Neuronal stem cell (in vitro differentiated cells): ENCODE measurements around the gene SLC12A6.

Experiments
- DNase-seq: peaks from one replicate; pipeline ENCODE4 v3.0.0-alpha.2; 2013; ENCODE audit warnings: low spot score
- H2AFZ ChIP-seq: one replicate; pipeline ENCODE4 v1.6.1; 2013; ENCODE audit warnings: mild to moderate bottlenecking, low read length, inconsistent platforms
- H2AK5ac ChIP-seq: 2 replicates; pipeline ENCODE4 v1.6.1; 2013; ENCODE audit warnings: low read depth, mild to moderate bottlenecking, inconsistent platforms, low read length, moderate library complexity, mixed read lengths
- H2BK120ac ChIP-seq: 2 replicates; pipeline ENCODE4 v1.6.1; 2013; ENCODE audit warnings: low read depth, mild to moderate bottlenecking, inconsistent platforms, low read length, moderate library complexity, mixed read lengths
- H2BK12ac ChIP-seq: one replicate; pipeline ENCODE4 v1.6.1; 2013; ENCODE audit warnings: low read length, inconsistent platforms
- H2BK15ac ChIP-seq: 2 replicates; pipeline ENCODE4 v1.6.1; 2013; ENCODE audit warnings: mild to moderate bottlenecking, low read length, inconsistent platforms, mixed read lengths
- H2BK5ac ChIP-seq: one replicate; pipeline ENCODE4 v1.6.1; 2013; ENCODE audit warnings: inconsistent platforms, mild to moderate bottlenecking, low read length, moderate library complexity
- H3K14ac ChIP-seq: one replicate; pipeline ENCODE4 v1.6.1; 2013; ENCODE audit warnings: low read length, inconsistent platforms
- H3K18ac ChIP-seq: 2 replicates; pipeline ENCODE4 v1.6.1; 2013; ENCODE audit warnings: low read length, inconsistent platforms
- H3K23ac ChIP-seq: 2 replicates; pipeline ENCODE4 v1.6.1; 2013; ENCODE audit warnings: low read depth, mild to moderate bottlenecking, mixed read lengths, low read length, inconsistent platforms; ENCODE audit not compliant: poor library complexity
- H3K27ac ChIP-seq: replicated peaks from 3 replicates; pipeline ENCODE4 v1.5.1; 2013; ENCODE audit warnings: low read length, inconsistent platforms
- H3K27me3 ChIP-seq, 3 experiments: 2 replicates each; pipeline ENCODE4 v1.6.1; 2013; ENCODE audit warnings: low read length in 3 of 3, mild to moderate bottlenecking in 2 of 3, inconsistent platforms in 1 of 3, low read depth in 1 of 3, mixed read lengths in 1 of 3, moderate library complexity in 1 of 3; ENCODE audit not compliant: control insufficient read depth in 3 of 3, insufficient read depth in 3 of 3
- H3K36me3 ChIP-seq, 2 donors: replicated peaks in 1 of 2; 2 replicates each; pipeline ENCODE4 v1.6.1; 2013; ENCODE audit warnings: low read length in 2 of 2; ENCODE audit not compliant: control insufficient read depth in 2 of 2, insufficient read depth in 2 of 2
- H3K4ac ChIP-seq: 2 replicates; pipeline ENCODE4 v1.6.1; 2013; ENCODE audit warnings: inconsistent platforms, mild to moderate bottlenecking, low read length, moderate library complexity
- H3K4me1 ChIP-seq, 2 donors: 1 replicate in 1 of 2; 2 replicates in 1 of 2; pipeline ENCODE4 v1.6.1; 2013; ENCODE audit warnings: low read length in 2 of 2, low read depth in 1 of 2; ENCODE audit not compliant: control insufficient read depth in 2 of 2, insufficient read depth in 1 of 2
- H3K4me2 ChIP-seq: one replicate; pipeline ENCODE4 v1.6.1; 2013; ENCODE audit warnings: mild to moderate bottlenecking, low read length, inconsistent platforms; ENCODE audit not compliant: insufficient read depth, poor library complexity, severe bottlenecking
- H3K4me3 ChIP-seq, 2 donors: 2 replicates each; pipeline ENCODE4 v1.5.1; 2013; ENCODE audit warnings: low read length in 2 of 2, mild to moderate bottlenecking in 2 of 2, inconsistent platforms in 1 of 2, moderate library complexity in 1 of 2
- H3K79me1 ChIP-seq: one replicate; pipeline ENCODE4 v1.6.1; 2013; ENCODE audit warnings: low read depth, mild to moderate bottlenecking, inconsistent platforms, low read length, moderate library complexity
- H3K9ac ChIP-seq: one replicate; pipeline ENCODE4 v1.6.1; 2013; ENCODE audit warnings: mild to moderate bottlenecking, low read depth, low read length, inconsistent platforms; ENCODE audit not compliant: poor library complexity
- H3K9me3 ChIP-seq, 2 donors: replicated peaks in 1 of 2; 2 replicates each; pipeline versions ENCODE3 to v1.6.1; 2013; ENCODE audit warnings: low read length in 2 of 2, mild to moderate bottlenecking in 2 of 2, inconsistent platforms in 1 of 2, low read depth in 1 of 2, mixed read lengths in 1 of 2, moderate library complexity in 1 of 2; ENCODE audit not compliant: control insufficient read depth in 2 of 2, insufficient read depth in 1 of 2
- H4K8ac ChIP-seq: one replicate; pipeline ENCODE4 v1.6.1; 2013; ENCODE audit warnings: low read depth, mild to moderate bottlenecking, inconsistent platforms, low read length, moderate library complexity
- H4K91ac ChIP-seq: one replicate; pipeline ENCODE4 v1.6.1; 2013; ENCODE audit warnings: low read length, low read depth, mild to moderate bottlenecking, inconsistent platforms; ENCODE audit not compliant: poor library complexity
- WGBS, 2 donors: extraction: QIAGEN DNeasy Blood & Tissue Kit; methylation state at CpG; one replicate each; pipeline ENCODE4 v1.1.7; 2013; ENCODE audit warnings: missing lambda C conversion rate in 2 of 2, mixed read lengths in 1 of 2; ENCODE audit not compliant: insufficient read length in 2 of 2, insufficient replicate concordance in 1 of 2; ENCODE audit errors: extremely low coverage in 2 of 2; 5-methylcytosine and 5-hydroxymethylcytosine counted together

Gene SLC12A6

DNA sequence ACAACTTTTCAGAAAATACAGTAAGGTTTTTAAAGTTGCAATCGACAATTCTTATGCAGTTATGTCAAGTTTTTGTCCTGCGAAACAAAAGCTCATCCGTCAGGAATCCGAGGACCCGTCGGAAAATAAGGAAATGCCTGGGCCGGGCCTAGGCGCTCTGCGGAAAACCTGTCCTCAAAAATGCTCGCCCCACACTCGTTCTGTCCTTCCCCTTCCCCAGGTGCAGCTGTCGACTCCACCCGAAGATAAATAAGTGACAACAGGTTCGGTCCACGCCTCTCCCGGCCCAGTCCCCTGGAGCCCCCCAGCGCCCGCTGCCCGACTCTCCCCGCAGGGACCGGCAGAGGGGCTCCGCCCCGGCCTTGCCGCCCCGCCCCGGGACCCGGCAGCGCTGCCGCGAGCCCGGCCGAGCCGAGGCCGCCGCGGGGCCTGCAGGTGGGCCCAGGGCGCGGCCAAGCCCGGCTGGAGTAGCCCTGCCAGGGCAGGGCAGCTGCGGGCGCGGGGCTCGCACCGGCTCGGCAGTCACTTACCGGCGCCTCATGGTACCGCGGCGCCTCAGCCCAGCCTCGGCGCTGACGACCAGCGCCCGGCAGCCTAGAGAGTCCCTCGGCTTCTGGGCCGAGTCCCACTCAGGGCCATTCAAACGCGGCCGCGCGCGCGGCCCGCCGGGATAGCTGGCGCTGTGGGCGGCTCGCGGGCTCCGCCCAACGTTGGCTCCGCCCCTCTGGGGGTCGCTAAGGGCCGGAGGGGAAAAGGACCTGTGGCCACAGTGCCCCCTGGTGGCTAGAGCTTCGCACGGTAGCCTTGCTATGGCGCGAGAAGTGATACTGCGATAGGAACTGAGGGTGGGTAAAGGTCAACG is 127.9 kb downstream of the SLC12A6 start, which contains the start of gene KATNBL1:
KATNBL1 (minus strand) TSS at position 676 of the 862 bp plus-strand sequence. CDS start 46,420 bp downstream, outside the sequence.
- Histone ChIP-seq H4K8ac (no peak within 1 kb of the TSS), H2BK120ac (no peak within 1 kb of the TSS), H3K9me3 (no peaks in the 10 kb centered on the region), H3K4ac (no peak within 1 kb of the TSS), H3K36me3 (peaks cover 2 to 15% of the 10 kb centered on the region in 2 donors), H3K4me2 (peak within 1 kb of the TSS; percentile 35), H3K27ac (peak within 1 kb of the TSS; percentile 85), H3K14ac (no peak within 1 kb of the TSS), H2BK15ac (no peak within 1 kb of the TSS), H3K27me3 (peaks cover 0 to 14% (median 0%) of the 10 kb centered on the region in 3 experiments), H2BK5ac (peak within 1 kb of the TSS; percentile 84), H3K4me1 (peaks cover 0 to 4% of the 10 kb centered on the region in 2 donors), H3K23ac (peak within 1 kb of the TSS; percentile 85), H2AK5ac (no peak within 1 kb of the TSS), H4K91ac (no peak within 1 kb of the TSS), H3K4me3 (peak within 1 kb of the TSS; percentile 63 to 96), H2BK12ac (no peak within 1 kb of the TSS), H2AFZ (peak within 1 kb of the TSS; percentile 86), H3K18ac (peak within 1 kb of the TSS; percentile 92), H3K79me1 (peaks cover 2% of the 10 kb centered on the region), H3K9ac (peak within 1 kb of the TSS; percentile 85)
- DNase-seq = peak; percentile 96
- no CpG with 5 or more reads among the region's 81 CpGs for WGBS, 2 donors

- Histone ChIP-seq H2BK120ac (no peak overlapping the region), H3K4ac (no peak overlapping the region), H4K8ac (no peak overlapping the region), H3K27me3 (peaks cover 0 to under 1% (median 0%) of the 10 kb centered on the region in 3 experiments), H3K4me3 (no peak overlapping the region), H2AFZ (no peak overlapping the region), H3K4me1 (peaks cover 0 to 4% of the 10 kb centered on the region in 2 donors), H3K36me3 (peaks cover 2 to 31% of the 10 kb centered on the region in 2 donors), H2AK5ac (no peak overlapping the region), H3K18ac (no peak overlapping the region), H4K91ac (no peak overlapping the region), H2BK15ac (no peak overlapping the region), H3K9ac (no peak overlapping the region), H3K27ac (no peak overlapping the region), H3K14ac (no peak overlapping the region), H3K23ac (no peak overlapping the region), H3K79me1 (peaks cover 2% of the 10 kb centered on the region), H3K4me2 (no peak overlapping the region), H2BK5ac (no peak overlapping the region), H2BK12ac (no peak overlapping the region), H3K9me3 (peaks cover 0 to 6% of the 10 kb centered on the region in 2 donors)
- no CpG with 5 or more reads among the region's 4 CpGs for WGBS, 2 donors
- no peak for DNase-seq
Observed at GRCh38 chr15:34206011-34206410, 131.6 kb downstream of the SLC12A6 start.

DNA sequence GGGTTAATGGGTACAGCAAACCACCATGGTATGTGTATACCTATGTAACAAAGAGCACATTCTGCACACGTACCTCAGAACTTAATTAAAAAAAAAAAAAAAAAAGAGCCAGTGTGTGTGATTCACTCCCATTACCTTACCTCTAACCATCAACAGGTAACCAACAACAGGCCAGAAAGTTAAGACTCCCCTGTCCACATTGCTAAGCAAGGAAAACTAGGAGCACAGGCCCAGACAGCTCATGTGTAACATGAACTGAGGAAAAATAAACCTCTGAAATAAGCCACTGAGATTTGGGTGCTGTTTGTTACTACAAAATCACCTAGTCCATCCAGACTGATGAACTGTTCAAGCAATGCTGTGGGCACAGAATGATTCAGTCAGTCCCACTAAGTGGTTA is 133.6 kb downstream of the SLC12A6 start:
- Histone ChIP-seq H3K18ac (no peak overlapping the region), H2AFZ (no peak overlapping the region), H2BK12ac (no peak overlapping the region), H3K79me1 (peaks cover 5% of the 10 kb centered on the region), H3K4me3 (no peak overlapping the region), H4K8ac (no peak overlapping the region), H2BK5ac (no peak overlapping the region), H2AK5ac (no peak overlapping the region), H4K91ac (no peak overlapping the region), H3K9ac (no peak overlapping the region), H3K27me3 (no peaks in the 10 kb centered on the region), H3K27ac (no peak overlapping the region), H2BK15ac (no peak overlapping the region), H3K4ac (no peak overlapping the region), H3K4me2 (no peak overlapping the region), H3K36me3 (peaks cover 3 to 42% of the 10 kb centered on the region in 2 donors), H3K14ac (no peak overlapping the region), H2BK120ac (no peak overlapping the region), H3K23ac (no peak overlapping the region), H3K4me1 (peaks cover 0 to 4% of the 10 kb centered on the region in 2 donors), H3K9me3 (peaks cover 0 to 6% of the 10 kb centered on the region in 2 donors)
- no CpG with 5 or more reads among the region's 1 CpG for WGBS, 2 donors
- DNase-seq = no peak

- Histone ChIP-seq H3K9me3 (peaks cover 0 to 6% of the 10 kb centered on the region in 2 donors), H4K8ac (no peak overlapping the region), H2BK5ac (no peak overlapping the region), H3K36me3 (peaks cover 3 to 45% of the 10 kb centered on the region in 2 donors), H2BK120ac (no peak overlapping the region), H3K4ac (no peak overlapping the region), H3K18ac (no peak overlapping the region), H3K4me1 (no peaks in the 10 kb centered on the region), H3K27me3 (no peaks in the 10 kb centered on the region), H2BK12ac (no peak overlapping the region), H3K79me1 (peaks cover 5% of the 10 kb centered on the region), H4K91ac (no peak overlapping the region), H3K27ac (no peak overlapping the region), H2BK15ac (no peak overlapping the region), H3K4me3 (no peak overlapping the region), H3K23ac (no peak overlapping the region), H3K14ac (no peak overlapping the region), H2AFZ (no peak overlapping the region), H2AK5ac (no peak overlapping the region), H3K9ac (no peak overlapping the region), H3K4me2 (no peak overlapping the region)
- 100% methylated on average over 1 of the region's 1 CpG; no CpG with 5 or more reads in 1 of the 2 donors for WGBS, 2 donors
- no peak for DNase-seq
Observed at GRCh38 chr15:34203305-34203704, 134.3 kb downstream of the SLC12A6 start.
